HL-60 (cell line): ENCODE data around the gene ZNF358.

Experiments
- DNase-seq, 2 experiments: peaks; one replicate each; pipeline ENCODE4 v3.0.0-alpha.2; 2010 to 2020; ENCODE audit warnings: low read depth in 1 of 2, low spot score in 1 of 2
- H3K27ac ChIP-seq: fragments of 250-450 bp; sonication (Bioruptor Pico); replicated peaks from 2 replicates; pipeline ENCODE4 v1.5.1; 2020; ENCODE audit warnings: mild to moderate bottlenecking, moderate library complexity
- H3K27me3 ChIP-seq: fragments of 250-450 bp; sonication (Bioruptor Pico); 2 replicates; pipeline ENCODE4 v1.5.1; 2021; ENCODE audit warnings: mild to moderate bottlenecking, moderate library complexity; ENCODE audit not compliant: insufficient read depth, poor library complexity, severe bottlenecking
- H3K4me3 ChIP-seq: replicated peaks from 2 replicates; pipeline ENCODE4 v1.5.1; 2011; ENCODE audit warnings: mild to moderate bottlenecking, control low read depth, low read length; ENCODE audit not compliant: insufficient read depth
- CTCF ChIP-seq: IDR thresholded peaks from one replicate; pipeline ENCODE4 v1.5.1; 2011; ENCODE audit warnings: low read length, control low read depth, inconsistent platforms; ENCODE audit not compliant: insufficient read depth
- GABPA ChIP-seq: IDR thresholded peaks from 2 replicates; pipeline ENCODE4 v1.6.1; 2012; ENCODE audit warnings: low read depth
- POLR2AphosphoS5 ChIP-seq: IDR thresholded peaks from 2 replicates; pipeline ENCODE4 v1.6.1; 2012; ENCODE audit warnings: low read depth
- REST ChIP-seq: IDR thresholded peaks from 2 replicates; pipeline ENCODE4 v1.6.1; 2012; ENCODE audit warnings: low read depth; ENCODE audit not compliant: insufficient replicate concordance
- SPI1 ChIP-seq: IDR thresholded peaks from 2 replicates; pipeline ENCODE4 v1.6.1; 2012; ENCODE audit warnings: low read depth, mild to moderate bottlenecking, borderline replicate concordance
- long read RNA-seq: library from polyadenylated mRNA; unstranded; transcript quantifications from one replicate; pipeline ENCODE4 v2.0.0, GENCODE V29; 2020

ZNF358 gene
- long read RNA-seq: 0 reads

- Histone ChIP-seq H3K27ac (no peak within 1 kb of the TSS), H3K4me3 (no peak within 1 kb of the TSS)
- no peak for DNase-seq
These were observed at the start of gene ZNF358 for GRCh38 chr19:7515645-7516151. ZNF358 (plus strand) TSS chr19:7516103; CDS start chr19:7519243, 3,140 bp downstream.

DNA sequence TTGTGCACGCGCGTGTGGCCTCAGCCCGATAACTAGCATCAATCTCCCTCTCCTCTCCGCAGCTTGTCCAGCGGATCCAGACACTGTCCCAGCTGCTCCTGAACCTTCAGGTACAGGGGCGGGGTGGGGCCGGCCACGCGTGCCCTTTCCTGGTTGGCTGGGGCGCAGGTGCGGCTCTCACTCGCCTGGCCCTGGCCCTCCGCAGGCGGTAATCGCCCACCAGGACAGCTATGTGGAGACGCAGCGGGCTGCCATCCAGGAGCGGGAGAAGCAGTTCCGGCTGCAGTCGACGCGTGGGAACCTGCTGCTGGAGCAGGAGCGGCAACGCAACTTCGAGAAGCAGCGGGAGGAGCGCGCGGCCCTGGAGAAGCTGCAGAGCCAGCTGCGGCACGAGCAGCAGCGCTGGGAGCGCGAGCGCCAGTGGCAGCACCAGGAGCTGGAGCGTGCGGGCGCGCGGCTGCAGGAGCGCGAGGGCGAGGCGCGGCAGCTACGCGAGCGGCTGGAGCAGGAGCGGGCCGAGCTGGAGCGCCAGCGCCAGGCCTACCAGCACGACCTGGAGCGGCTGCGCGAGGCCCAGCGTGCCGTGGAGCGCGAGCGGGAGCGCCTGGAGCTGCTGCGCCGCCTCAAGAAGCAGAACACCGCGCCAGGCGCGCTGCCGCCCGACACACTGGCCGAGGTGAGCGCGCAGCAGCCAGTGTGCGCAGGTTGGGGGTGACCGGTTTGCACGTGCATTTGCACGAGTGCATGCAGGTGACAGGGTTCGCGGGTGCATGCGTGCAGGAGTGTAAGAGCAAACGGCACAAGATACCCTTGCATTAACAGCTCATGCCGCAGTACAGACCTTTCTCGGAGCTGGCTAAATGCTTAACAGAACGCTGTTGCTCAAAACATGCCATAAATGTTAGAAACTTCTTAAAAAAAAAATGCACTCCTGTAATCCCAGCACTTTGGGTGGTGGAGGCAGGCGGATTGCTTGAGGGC lies 48.6 kb upstream of the ZNF358 start:
- Histone ChIP-seq H3K4me3 (no peak overlapping the region), H3K27ac (no peak overlapping the region), H3K27me3 (no peaks in the 10 kb centered on the region)
- TF ChIP-seq GABPA (no peak), REST (no peak), POLR2AphosphoS5 (no peak), SPI1 (no peak), CTCF (no peak)
- DNase-seq: no peak

More at GRCh38 chr19:7515645-7516151, at the start of gene ZNF358:
- TF ChIP-seq REST (no peak), GABPA (no peak), SPI1 (no peak), CTCF (no peak), POLR2AphosphoS5 (no peak)
- peaks cover 27% of the 10 kb centered on the region for H3K27me3 ChIP-seq

- DNase-seq: no peak
- Histone ChIP-seq H3K4me3 (no peak overlapping the region), H3K27ac (no peak overlapping the region), H3K27me3 (no peaks in the 10 kb centered on the region)
- TF ChIP-seq REST (no peak), GABPA (no peak), POLR2AphosphoS5 (no peak), CTCF (no peak), SPI1 (no peak)
These were observed 47.1 kb upstream of the ZNF358 start for GRCh38 chr19:7468840-7469239.
